K562 (cell line): ENCODE results near the gene LIX1L. TPM values are rescaled to one million over a fixed set of nuclear protein-coding genes. Genes with fewer than 3 reads are reported as not detected.

Experiments
- ATF1 ChIP-seq, 2 experiments: fragments of 450-650 bp in 1 of 2; IDR thresholded peaks; 2 replicates each; pipeline ENCODE4 v1.6.1; 2016; ENCODE audit warnings: missing compliant biosample characterization in 1 of 2, missing genetic modification characterization in 1 of 2
- BRD4 ChIP-seq: fragments of 200-600 bp; sonication (generic); IDR thresholded peaks from 2 replicates; pipeline ENCODE4 v1.6.1; 2017; ENCODE audit warnings: inconsistent platforms
- EGR1 ChIP-seq: fragments of 450-650 bp; conservative IDR thresholded peaks from 2 replicates; pipeline ENCODE4 v1.6.1; 2017; ENCODE audit warnings: mild to moderate bottlenecking
- GATAD2A ChIP-seq: fragments of 450-650 bp; IDR thresholded peaks from 2 replicates; pipeline ENCODE4 v1.6.1; 2017
- KAT8 ChIP-seq: fragments of 450-650 bp; IDR thresholded peaks from 2 replicates; pipeline ENCODE4 v1.6.1; 2016; ENCODE audit warnings: low read depth, mild to moderate bottlenecking
- MXI1 ChIP-seq: IDR thresholded peaks from 2 replicates; pipeline ENCODE4 v1.6.1; 2011; ENCODE audit warnings: low read depth, mild to moderate bottlenecking, improper control_type of control experiment, low read length
- NR2C2 ChIP-seq, 2 experiments: fragments of 200-800 bp in 1 of 2; sonication (Bioruptor generic) in 1 of 2; sonication (generic) in 1 of 2; formaldehyde crosslinking in 1 of 2; IDR thresholded peaks; 2 replicates each; pipeline versions ENCODE4 v1.6.1 to v1.8.0; 2016 to 2022; ENCODE audit warnings: mild to moderate bottlenecking in 1 of 2, missing compliant biosample characterization in 1 of 2, missing genetic modification characterization in 1 of 2, missing genetic modification reagents in 1 of 2
- PML ChIP-seq: IDR thresholded peaks from 2 replicates; pipeline ENCODE4 v1.6.1; 2012; ENCODE audit warnings: low read length, inconsistent platforms
- RAD21 ChIP-seq, 2 experiments: fragments of 250-450 bp in 1 of 2; fragments of 450-650 bp in 1 of 2; sonication (Bioruptor Pico) in 1 of 2; formaldehyde crosslinking in 1 of 2; IDR thresholded peaks in 1 of 2; conservative IDR thresholded peaks in 1 of 2; 2 replicates each; pipeline versions ENCODE4 v1.4.0 to v1.8.0; 2020 to 2022; ENCODE audit warnings: mild to moderate bottlenecking in 2 of 2, moderate library complexity in 1 of 2
- RB1 ChIP-seq: fragments of 450-650 bp; IDR thresholded peaks from 2 replicates; pipeline ENCODE4 v1.6.1; 2017; ENCODE audit warnings: low read depth, mild to moderate bottlenecking
- RBM39 ChIP-seq: fragments of 200-400 bp; formaldehyde crosslinking; optimal IDR thresholded peaks from 2 replicates; pipeline ENCODE3; 2018; ENCODE audit warnings: low read depth, low read length
- RCOR1 ChIP-seq, 2 experiments: IDR thresholded peaks; 2 replicates each; pipeline ENCODE4 v1.6.1; 2012; ENCODE audit warnings: low read depth in 2 of 2, low read length in 2 of 2, borderline replicate concordance in 1 of 2, improper control_type of control experiment in 1 of 2
- REST ChIP-seq, 2 experiments: fragments of 450-650 bp; formaldehyde crosslinking in 1 of 2; IDR thresholded peaks; 2 replicates each; pipeline versions ENCODE4 v1.4.0 to v1.6.1; 2014 to 2020; ENCODE audit warnings: mild to moderate bottlenecking in 2 of 2, borderline replicate concordance in 1 of 2, low read depth in 1 of 2
- SUPT5H ChIP-seq: fragments of 450-650 bp; IDR thresholded peaks from 2 replicates; pipeline ENCODE4 v1.6.1; 2016
- TCFL5 ChIP-seq: fragments of 250-450 bp; sonication (Bioruptor Pico); conservative IDR thresholded peaks from 2 replicates; pipeline ENCODE4 v1.6.1; 2021; ENCODE audit warnings: mild to moderate bottlenecking, moderate library complexity, matching md5 sums
- THAP7 ChIP-seq: fragments of 250-450 bp; sonication (Bioruptor Pico); IDR thresholded peaks from 2 replicates; pipeline ENCODE4 v1.5.0; 2021
- ZNF224 ChIP-seq: sonication (generic); formaldehyde crosslinking; IDR thresholded peaks from 2 replicates; pipeline ENCODE4 v1.8.0; 2022; ENCODE audit warnings: mild to moderate bottlenecking, missing genetic modification reagents
- ZNF507 ChIP-seq: conservative IDR thresholded peaks from 2 replicates; pipeline ENCODE4 v1.6.1; 2017; ENCODE audit warnings: missing genetic modification characterization, missing compliant biosample characterization
- ZNF830 ChIP-seq: fragments of 250-450 bp; sonication (Bioruptor Pico); IDR thresholded peaks from 2 replicates; pipeline ENCODE4 v1.5.0; 2021; ENCODE audit warnings: mild to moderate bottlenecking
- polyA plus RNA-seq, 8 experiments: library from polyadenylated mRNA; depleted of rRNA in 4 of 8; stranded (reverse) in 5 of 8; unstranded in 3 of 8; fragments of >200 nt; fragmentation: Nextera tagmentation in 2 of 8; fragmentation: Illumina TruSeq in 1 of 8; extraction: Ambion mirVana in 2 of 8; extraction: Trizol in 1 of 8; gene quantifications; 2 replicates each; pipeline versions ENCODE4 v1.2.1 to v1.2.3, GENCODE V29; 2011 to 2014; ENCODE audit warnings: inconsistent platforms in 1 of 8, missing spikeins in 1 of 8
- total RNA-seq, 7 experiments: library from RNA; depleted of rRNA in 6 of 7; stranded (reverse); fragments of >200 nt in 6 of 7; fragmentation: Illumina TruSeq in 2 of 7; extraction: Trizol in 2 of 7; gene quantifications; 2 replicates each; pipeline versions ENCODE4 v1.2.1 to v1.2.3, GENCODE V29; 2011 to 2021; ENCODE audit warnings: low replicate concordance in 1 of 7

The LIX1L gene
- total and polyA plus RNA-seq, 9 of the 15 experiments (the other 6 are each of a cell fraction or from before 2014, with no cell fraction given), result 4.6 to 26.5 (median 12.5) TPM

- TF ChIP-seq REST (IDR thresholded peaks at IDR 0.05; ENCODE audit: borderline replicate concordance), result peak; percentile 14; the same call in 1 of the 2 replicates
- TF ChIP-seq REST (CRISPR knock-in tag; IDR thresholded peaks at IDR 0.05; ENCODE audit: low read depth), result no peak
- peak; percentile 71 for TF ChIP-seq KAT8
- peak; percentile 88 for TF ChIP-seq EGR1
- TF ChIP-seq RCOR1 (IDR thresholded peaks at IDR 0.05; ENCODE audit: borderline replicate concordance in 1 of 2, low read depth in 2 of 2, low read length in 2 of 2), result peak in 1 of 2 experiments; percentile 75; a peak in 3 of 4 replicates
- TF ChIP-seq ZNF507 (tag), result no peak
- 0 out of 2 replicates have a peak, but pooled peaks have one; percentile 67 for TF ChIP-seq TCFL5 (CRISPR knock-in tag)
- TF ChIP-seq MXI1, result no peak
- no peak for TF ChIP-seq ZNF830 (CRISPR knock-in tag)
- 0 out of 2 replicates have a peak, but pooled peaks have one; percentile 5 for TF ChIP-seq NR2C2 (CRISPR knock-in tag; IDR thresholded peaks at IDR 0.05)
- peak; percentile 34; the same call in 1 of the 2 replicates for TF ChIP-seq NR2C2 (tag; IDR thresholded peaks at IDR 0.05)
- no peak for TF ChIP-seq ATF1 (CRISPR knock-in tag; IDR thresholded peaks at IDR 0.05)
- peak; percentile 86 for TF ChIP-seq ATF1 (tag; IDR thresholded peaks at IDR 0.05)
- peak; percentile 63; the same call in 1 of the 2 replicates for TF ChIP-seq GATAD2A
- TF ChIP-seq RAD21 (CRISPR knock-in tag; conservative IDR thresholded peaks at IDR 0.05 in 1 of 2, IDR thresholded peaks at IDR 0.05 in 1 of 2), result peak; percentile 28 to 44; a peak in 2 of 4 replicates
- no peak for TF ChIP-seq RBM39
- TF ChIP-seq BRD4, result peak; percentile 58; the same call in 1 of the 2 replicates
- TF ChIP-seq THAP7 (CRISPR knock-in tag), result no peak
- TF ChIP-seq PML, result 0 out of 2 replicates have a peak, but pooled peaks have one; percentile 12
- no peak for TF ChIP-seq ZNF224 (CRISPR knock-in tag)
- peak; percentile 54; the same call in 1 of the 2 replicates for TF ChIP-seq SUPT5H
- no peak; the same call in 1 of the 2 replicates for TF ChIP-seq RB1
Observed at GRCh38 chr1:145978854-145979745, 21.3 kb upstream of the LIX1L start (continued).
